Measurements from ENCODE around the gene MRPL42.

- TF ChIP-seq EP300 (IDR thresholded peaks at IDR 0.05) (no peak), POLR2AphosphoS5 (IDR thresholded peaks at IDR 0.05) (peak in 2 of 3 donors; percentile 68 to 82), CTCF (IDR thresholded peaks at IDR 0.05) (peak; percentile 52 to 74)
Observed at GRCh38 chr12:93467351-93468007, at the start of gene MRPL42.
